ENCODE measurements around the gene ZSWIM6. TPM values are rescaled to one million over a fixed set of nuclear protein-coding genes. Genes with fewer than 3 reads are reported as not detected.

The ZSWIM6 gene
- total RNA-seq, 4 donors from 2014 or later = 7.8 to 25.5 (median 21.0) TPM

DNA sequence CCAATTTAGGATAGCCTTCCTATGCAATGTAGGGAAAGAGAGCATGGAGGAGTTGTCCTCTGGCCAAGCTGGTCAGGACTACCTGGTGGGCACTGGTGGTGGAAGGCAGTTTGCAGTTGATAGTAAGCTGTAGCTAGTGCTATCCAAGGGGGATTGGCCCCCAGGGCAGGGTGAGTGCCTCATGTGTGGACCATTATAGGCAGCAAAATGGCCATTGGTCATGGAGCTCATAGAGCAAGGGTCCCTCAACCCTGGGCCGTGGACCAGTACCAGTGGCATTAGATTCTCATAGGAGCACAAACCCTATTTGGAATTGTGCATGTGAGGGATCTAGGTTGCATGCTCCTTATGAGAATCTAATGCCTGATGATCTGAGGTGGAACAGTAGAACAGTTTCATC lies 139.3 kb downstream of the ZSWIM6 start:
- TF ChIP-seq CTCF (IDR thresholded peaks at IDR 0.05) = no peak
- TF ChIP-seq POLR2A (IDR thresholded peaks at IDR 0.05) = no peak
- TF ChIP-seq EP300 (IDR thresholded peaks at IDR 0.05; ENCODE audit: low read depth) = no peak
- TF ChIP-seq POLR2AphosphoS5 (IDR thresholded peaks at IDR 0.05) = no peak
- H3K27ac ChIP-seq = no peak overlapping the region
- H3K4me1 ChIP-seq = peaks cover 16 to 35% (median 21%) of the 10 kb centered on the region in 4 donors
- in situ Hi-C loops (cut with MboI; ENCODE audit: low pct_ligation_motif_present in 1 of 4, low pct_unique_long_range_greater_than_20kb in 1 of 4, low sequenced_read_pairs in 3 of 4) (no loop called here), intact Hi-C loops (cut with DNase I; ENCODE audit: low total_unique reads) (no loop called here)
- peaks cover 0 to 8% (median 0%) of the 10 kb centered on the region in 4 donors for H3K36me3 ChIP-seq
- 88% methylated on average over 1 of the region's 1 CpG; no CpG with 5 or more reads in 1 of the 2 donors for WGBS, 2 donors (ENCODE audit: low coverage in 1 of 2)
- no peaks in the 10 kb centered on the region for H3K27me3 ChIP-seq
- no peaks in the 10 kb centered on the region for H3K9me3 ChIP-seq
- no peak overlapping the region for H3K4me3 ChIP-seq
- DNase-seq = no peak

- TF ChIP-seq POLR2AphosphoS5 (IDR thresholded peaks at IDR 0.05) (no peak), EP300 (IDR thresholded peaks at IDR 0.05; ENCODE audit: low read depth) (no peak), POLR2A (IDR thresholded peaks at IDR 0.05) (no peak), CTCF (IDR thresholded peaks at IDR 0.05) (no peak)
- Histone ChIP-seq H3K4me1 (peaks cover 15 to 25% (median 16%) of the 10 kb centered on the region in 4 donors), H3K27ac (no peak overlapping the region), H3K9me3 (no peaks in the 10 kb centered on the region), H3K36me3 (peaks cover 0 to 8% (median 0%) of the 10 kb centered on the region in 4 donors), H3K4me3 (no peak overlapping the region), H3K27me3 (no peaks in the 10 kb centered on the region)
- intact Hi-C loops (cut with DNase I; ENCODE audit: low total_unique reads) = no loop called here
- WGBS, 2 donors (ENCODE audit: low coverage in 1 of 2) = 53 to 65% methylated on average over 2 to 7 of the region's 7 CpGs
- DNase-seq = no peak
- in situ Hi-C loops (cut with MboI; ENCODE audit: low pct_ligation_motif_present in 1 of 4, low pct_unique_long_range_greater_than_20kb in 1 of 4, low sequenced_read_pairs in 3 of 4) = no loop called here
These were observed 140.3 kb downstream of the ZSWIM6 start for GRCh38 chr5:61472172-61472958.

DNA sequence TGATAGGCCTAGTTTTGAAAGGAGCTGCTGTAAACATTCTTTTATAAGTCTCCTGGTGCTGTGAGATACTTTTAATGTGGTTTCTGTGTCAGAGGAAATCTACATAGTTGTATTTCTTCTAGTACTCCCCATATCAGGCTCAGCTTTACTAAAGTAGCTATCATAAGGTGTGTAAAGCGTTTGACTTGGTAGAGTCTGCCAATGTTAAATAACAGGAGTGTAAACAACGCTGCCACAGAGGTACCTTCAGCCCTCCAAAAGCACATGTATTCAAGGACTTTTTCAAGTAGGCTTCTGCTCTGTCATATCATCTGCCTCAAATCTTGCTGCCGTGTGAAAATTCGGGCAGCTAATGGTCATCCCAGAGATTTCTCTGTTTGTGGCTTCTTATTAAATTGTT lies 142.7 kb downstream of the ZSWIM6 start:
- Histone ChIP-seq H3K4me3 (no peak overlapping the region), H3K36me3 (peaks cover 0 to 8% (median 0%) of the 10 kb centered on the region in 4 donors), H3K27me3 (no peaks in the 10 kb centered on the region), H3K27ac (no peak overlapping the region), H3K4me1 (peaks cover 0 to 9% (median 3%) of the 10 kb centered on the region in 4 donors), H3K9me3 (no peaks in the 10 kb centered on the region)
- in situ Hi-C loops (cut with MboI; ENCODE audit: low pct_ligation_motif_present in 1 of 4, low pct_unique_long_range_greater_than_20kb in 1 of 4, low sequenced_read_pairs in 3 of 4) (no loop called here), intact Hi-C loops (cut with DNase I; ENCODE audit: low total_unique reads) (no loop called here)
- 89 to 91% methylated on average over 4 of the region's 4 CpGs for WGBS, 2 donors (ENCODE audit: low coverage in 1 of 2)
- TF ChIP-seq POLR2AphosphoS5 (IDR thresholded peaks at IDR 0.05) = no peak
- no peak for TF ChIP-seq CTCF (IDR thresholded peaks at IDR 0.05)
- no peak for TF ChIP-seq EP300 (IDR thresholded peaks at IDR 0.05; ENCODE audit: low read depth)
- TF ChIP-seq POLR2A (IDR thresholded peaks at IDR 0.05) = no peak
- no peak for DNase-seq

GRCh38 chr5:61477788-61478187 lies 145.7 kb downstream of the ZSWIM6 start:
- Histone ChIP-seq H3K27me3 (no peaks in the 10 kb centered on the region), H3K4me3 (no peak overlapping the region), H3K9me3 (no peaks in the 10 kb centered on the region), H3K36me3 (peaks cover 0 to 8% (median 0%) of the 10 kb centered on the region in 4 donors), H3K27ac (no peak overlapping the region), H3K4me1 (peaks cover 0 to 7% (median 2%) of the 10 kb centered on the region in 4 donors)
- TF ChIP-seq EP300 (IDR thresholded peaks at IDR 0.05; ENCODE audit: low read depth) (no peak), CTCF (IDR thresholded peaks at IDR 0.05) (no peak)
- DNase-seq = no peak
- intact Hi-C loops (cut with DNase I; ENCODE audit: low total_unique reads) (no loop called here), in situ Hi-C loops (cut with MboI; ENCODE audit: low pct_ligation_motif_present in 1 of 4, low pct_unique_long_range_greater_than_20kb in 1 of 4, low sequenced_read_pairs in 3 of 4) (no loop called here)
- WGBS, 2 donors (ENCODE audit: low coverage in 1 of 2) = 56 to 63% methylated on average over 2 of the region's 2 CpGs

Measured in transverse colon (tissue), 4 donors.